AG08395 (cell line): ENCODE results near the gene PSD4.

Source experiments
- DNase-seq: peaks from one replicate; pipeline ENCODE4 v3.0.0; 2012; ENCODE audit warnings: mixed read lengths, low spot score

Gene PSD4

GRCh38 chr2:113167962-113168340 lies 5.8 kb upstream of the PSD4 start:
- no peak for DNase-seq

DNA sequence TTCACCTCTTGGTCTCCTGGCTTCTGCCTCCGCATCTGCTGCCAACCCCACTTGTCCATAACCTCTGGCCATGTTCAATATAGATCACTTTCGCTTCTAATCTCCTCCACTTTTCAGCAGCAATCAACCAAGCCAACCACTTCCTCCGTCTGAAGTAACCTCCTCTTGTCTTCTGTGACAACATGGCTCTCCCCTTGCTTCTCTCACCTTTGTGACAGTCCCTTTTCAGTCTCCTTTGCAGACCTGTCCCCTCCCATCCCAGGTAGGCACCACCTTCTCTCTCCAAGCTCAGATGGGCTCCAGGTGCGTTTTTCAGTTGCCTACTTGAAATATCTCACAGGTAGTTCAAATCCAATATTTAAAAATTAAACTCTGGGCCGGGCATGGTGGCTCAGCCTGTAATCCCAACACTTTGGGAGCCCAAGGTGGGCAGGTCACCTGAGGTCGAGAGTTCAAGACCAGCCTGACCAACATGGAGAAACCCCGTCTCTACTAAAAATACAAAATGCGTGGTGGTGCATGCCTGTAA lies 4.7 kb upstream of the PSD4 start:
- DNase-seq: no peak

GRCh38 chr2:113169586-113169985 lies 4.2 kb upstream of the PSD4 start:
- DNase-seq: no peak

DNA sequence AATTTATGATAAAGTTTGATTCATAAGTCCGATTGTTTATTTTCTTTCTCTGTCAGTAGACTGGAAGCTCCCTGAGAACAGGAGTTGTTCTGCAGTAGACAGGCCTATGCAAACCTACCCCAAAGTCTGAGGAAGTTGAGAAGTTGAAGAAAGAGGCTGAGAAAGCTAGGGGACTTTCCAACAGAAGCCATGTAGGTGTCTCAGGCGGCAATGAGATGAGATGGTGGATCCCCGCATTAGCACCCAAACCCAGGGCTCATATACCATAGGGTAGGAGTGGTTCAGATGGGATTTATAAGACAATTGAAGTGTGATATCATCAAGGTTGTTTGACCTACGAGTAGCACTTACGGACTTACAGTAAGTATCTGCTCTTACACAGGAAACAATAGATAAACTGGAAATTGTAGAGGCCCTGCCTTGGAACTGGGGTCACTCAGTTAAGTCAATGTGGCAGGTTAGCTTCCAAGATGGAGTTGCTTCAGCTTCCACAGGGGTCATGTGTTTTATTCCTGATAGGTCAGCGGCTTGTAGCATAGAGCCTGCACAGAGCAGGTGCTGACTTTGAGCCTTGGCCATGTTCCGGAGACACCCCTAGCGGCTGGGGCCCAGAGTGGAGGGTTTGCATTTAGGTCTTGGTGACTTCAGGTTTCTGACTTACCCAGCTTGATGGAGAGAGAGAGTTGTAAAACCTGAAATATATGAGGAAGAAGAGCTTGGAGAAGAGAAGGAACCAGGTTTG lies 2.3 kb upstream of the PSD4 start:
- DNase-seq: no peak

GRCh38 chr2:113172721-113173541 lies 840 bp upstream of the PSD4 start:
- DNase-seq: no peak

DNA sequence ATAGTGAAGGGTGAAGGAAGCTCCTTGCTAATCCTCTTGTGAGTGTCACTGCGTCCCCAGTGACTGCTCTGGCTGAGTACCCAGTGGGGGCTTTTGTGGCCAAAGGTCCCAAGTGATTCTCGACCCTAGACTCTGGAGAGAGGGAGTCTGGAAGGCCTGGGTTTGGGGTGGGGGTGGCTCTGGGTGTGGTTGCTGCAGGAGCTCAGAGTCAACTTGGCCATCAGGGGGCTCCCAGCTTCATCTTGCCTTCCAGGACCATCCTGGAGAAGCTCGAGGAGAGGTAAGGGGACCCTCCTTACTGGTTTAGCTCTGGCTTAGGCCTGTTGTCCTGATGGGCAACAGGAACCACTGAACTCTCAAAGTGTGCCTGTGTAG lies 592 bp downstream of the PSD4 start:
- DNase-seq: no peak

GRCh38 chr2:113175042-113175628 lies 1.4 kb downstream of the PSD4 start:
- no peak for DNase-seq

DNA sequence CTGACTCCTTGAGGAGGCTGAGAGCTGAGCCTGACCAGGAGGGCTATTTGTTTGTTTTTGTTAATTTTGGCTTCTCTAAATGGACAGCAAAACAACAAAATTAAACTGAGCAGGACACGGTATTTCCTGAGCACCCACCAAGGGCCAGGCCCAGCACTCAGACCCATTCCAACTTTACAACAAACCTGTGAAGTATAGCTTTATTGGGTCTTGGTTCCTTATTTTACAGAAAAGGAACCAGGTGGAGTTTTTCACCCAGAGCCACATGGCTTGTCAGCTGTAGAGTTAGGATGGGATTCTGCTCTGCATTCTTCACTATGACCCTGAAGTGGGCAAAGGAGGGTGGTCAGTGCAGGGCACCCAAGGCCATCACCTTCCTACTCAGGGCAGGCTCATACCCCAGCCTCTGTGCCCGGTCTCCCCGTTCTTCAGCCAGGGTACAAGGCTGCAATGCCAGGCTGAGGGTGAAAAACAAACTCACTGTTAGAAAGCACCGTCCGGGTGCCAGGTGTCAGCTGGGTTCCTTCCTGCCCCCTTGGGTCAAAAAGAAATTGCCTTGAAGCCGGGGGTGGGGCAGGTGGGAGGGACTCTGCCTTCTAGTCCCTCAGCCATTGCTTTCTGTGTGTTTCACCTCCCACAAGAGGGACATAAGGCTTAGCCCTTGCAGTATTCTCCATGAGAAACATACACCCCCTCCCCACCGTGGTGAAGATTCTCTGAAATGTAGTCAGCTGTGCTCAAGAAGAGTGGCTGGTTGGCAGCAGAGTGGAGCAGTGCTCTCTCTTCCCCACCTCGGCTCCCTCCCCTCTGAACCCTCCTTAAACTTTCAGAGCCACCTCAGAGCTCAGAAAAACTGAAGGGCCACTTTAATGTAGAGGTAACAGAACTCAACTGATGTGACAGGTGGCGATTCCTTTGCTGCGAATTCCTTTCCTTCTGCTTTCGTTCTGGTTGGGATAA lies 2.2 kb downstream of the PSD4 start:
- DNase-seq: no peak

DNA sequence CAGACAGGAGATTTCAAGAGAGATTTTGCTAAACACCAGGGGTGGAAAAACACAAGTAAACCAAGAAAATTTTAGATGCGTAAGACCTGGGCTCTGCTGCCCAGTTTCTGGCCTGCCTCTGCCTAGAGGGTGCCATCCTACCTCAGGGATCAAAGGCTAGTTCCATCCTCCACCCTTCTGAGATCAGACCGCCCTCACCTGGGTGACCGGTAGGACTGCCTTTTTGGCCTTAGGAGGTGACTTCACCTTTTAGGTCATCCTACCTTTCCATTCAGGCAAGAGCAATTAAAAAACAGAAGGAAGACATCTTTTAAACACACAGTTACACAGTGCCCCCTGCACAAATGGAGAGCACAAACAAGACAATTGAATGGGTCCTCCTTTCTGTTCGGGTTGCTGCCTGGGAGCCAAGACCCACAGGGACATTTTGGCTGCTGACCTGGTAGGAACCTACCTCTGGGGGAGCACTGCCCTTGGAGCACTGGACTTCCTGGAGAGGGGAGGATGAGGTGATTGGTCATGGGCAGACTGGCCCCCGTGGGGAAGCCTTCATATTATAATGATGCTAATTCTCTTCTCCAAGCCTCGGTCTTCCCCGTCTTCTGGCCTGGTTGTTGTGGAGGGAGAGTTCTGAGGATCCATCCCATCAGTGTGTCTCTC lies 3.1 kb downstream of the PSD4 start:
- no peak for DNase-seq

GRCh38 chr2:113178069-113178746 lies 4.4 kb downstream of the PSD4 start:
- no peak for DNase-seq

GRCh38 chr2:113178891-113179290 lies 5.1 kb downstream of the PSD4 start:
- DNase-seq: no peak

DNA sequence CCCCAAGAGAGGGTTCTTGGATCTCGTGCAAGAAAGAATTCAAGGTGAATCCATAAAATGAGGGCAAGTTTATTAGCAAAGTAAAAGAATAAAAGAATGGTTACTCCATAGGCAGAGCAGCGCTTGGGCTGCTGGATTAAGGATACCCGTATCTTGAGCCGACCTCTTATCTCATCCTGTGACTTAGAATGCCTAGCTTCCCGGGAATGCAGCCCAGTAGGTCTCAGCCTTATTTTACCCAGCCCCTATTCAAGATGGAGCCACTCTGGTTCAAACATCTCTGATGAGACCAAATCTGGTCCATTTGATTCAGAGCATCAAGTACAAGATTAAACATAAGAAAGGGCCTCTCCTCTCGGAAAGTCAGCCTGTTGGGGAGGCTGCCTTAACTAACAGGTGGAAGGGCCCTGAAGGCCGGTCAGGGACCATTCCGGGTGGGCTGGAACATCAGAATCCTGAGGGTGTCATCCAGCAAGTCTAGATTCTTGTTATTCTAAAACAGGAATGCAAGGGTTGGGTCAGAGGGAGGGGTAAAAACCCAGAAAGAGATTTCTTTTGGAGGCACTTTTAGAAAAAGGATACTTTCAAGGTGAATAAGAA lies 5.8 kb downstream of the PSD4 start:
- DNase-seq: no peak

DNA sequence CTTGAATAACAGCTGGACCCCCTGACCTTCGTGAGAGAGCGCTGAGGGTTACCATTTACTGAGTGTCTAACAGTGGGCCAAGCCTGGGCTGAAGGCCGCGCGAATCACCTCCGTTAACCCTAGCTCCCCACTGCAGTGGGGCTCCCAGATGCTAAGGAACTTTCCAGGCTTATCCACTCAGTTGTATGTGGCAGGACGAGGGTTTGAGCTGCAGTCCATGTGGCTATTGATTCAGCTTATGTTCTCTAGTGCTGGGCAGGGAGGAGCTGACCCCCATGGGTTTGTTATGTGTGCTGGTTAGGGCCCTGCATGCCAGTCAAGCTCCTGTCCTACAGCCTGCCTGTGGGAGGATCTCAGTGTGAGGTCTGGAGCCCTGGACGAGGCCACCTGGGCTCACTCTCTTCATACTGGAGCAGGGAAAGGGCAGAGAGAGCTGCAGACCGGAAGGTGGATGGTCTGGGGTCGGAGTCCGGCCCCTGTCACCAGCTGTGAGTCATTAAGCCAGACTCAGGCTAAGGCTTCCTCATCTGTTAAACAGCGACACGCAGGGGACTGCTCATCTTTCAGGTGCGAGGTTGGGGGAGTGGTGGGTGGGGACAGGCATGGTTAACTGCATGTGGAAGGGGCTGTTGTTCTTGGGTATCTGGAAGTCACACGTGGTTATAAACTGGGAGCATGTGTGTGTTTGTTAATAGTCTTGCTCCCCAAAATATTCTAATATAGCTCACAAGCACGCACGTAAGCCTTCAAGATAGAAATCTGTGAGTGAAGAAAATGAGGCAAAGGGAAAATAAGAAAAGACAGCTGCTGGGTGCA lies 6.6 kb downstream of the PSD4 start:
- no peak for DNase-seq

GRCh38 chr2:113181258-113182051 lies 7.7 kb downstream of the PSD4 start:
- DNase-seq: no peak

GRCh38 chr2:113182471-113183260 lies 8.9 kb downstream of the PSD4 start:
- no peak for DNase-seq

GRCh38 chr2:113183264-113183663 lies 9.5 kb downstream of the PSD4 start:
- no peak for DNase-seq

GRCh38 chr2:113183703-113184102 lies 9.9 kb downstream of the PSD4 start:
- no peak for DNase-seq
